ENCODE results near the gene PHF13. TPM values are rescaled to one million over a fixed set of nuclear protein-coding genes. Genes with fewer than 3 reads are reported as not detected.
A peak's percentile ranks its signal among the peaks of the same experiment; 100 is the strongest.

PHF13 gene
- total RNA-seq, 1 experiment from 2014 or later = 55.8 TPM

- no peak overlapping the region for H3K27ac ChIP-seq (ENCODE audit: insufficient read length, low read depth, low read length)
- Mint-ChIP-seq H3K4me3 (no peak overlapping the region), H3K9me3 (no peaks in the 10 kb centered on the region), H3K27me3 (ENCODE audit: low read depth) (no peaks in the 10 kb centered on the region), H3K36me3 (ENCODE audit: insufficient read depth in 1 of 3, low read depth in 3 of 3) (peaks cover 32 to 79% (median 72%) of the 10 kb centered on the region in 3 experiments), H3K27ac (peak overlapping the region; percentile 44 to 75 (median 65); a peak in 4 of 7 replicates), H3K4me1 (peaks cover 12 to 23% of the 10 kb centered on the region in 2 experiments)
- H4K8ac ChIP-seq (replicated peaks; ENCODE audit: insufficient read length, low read depth, low read length) = no peak overlapping the region
- no peak overlapping the region for H3K23ac ChIP-seq (ENCODE audit: insufficient read length, low read depth, low read length)
- no peak overlapping the region for H3K14ac ChIP-seq (ENCODE audit: insufficient read depth, low read length)
- H4K91ac ChIP-seq (ENCODE audit: insufficient read length, low read depth, low read length) = no peak overlapping the region
- H3T11ph ChIP-seq (ENCODE audit: low read length) = no peak overlapping the region
- peaks cover 7% of the 10 kb centered on the region; the same call in 1 of the 2 replicates for H3K79me2 ChIP-seq (ENCODE audit: insufficient read depth, low read length)
- no peak overlapping the region for H2BK5ac ChIP-seq (ENCODE audit: insufficient read length, low read length)
- no peak for DNase-seq
- no peak overlapping the region for H2AFZ ChIP-seq (ENCODE audit: low read length)
- no peak overlapping the region for H2BK120ac ChIP-seq (ENCODE audit: low read depth, low read length, poor library complexity, severe bottlenecking)
- no peak overlapping the region for H3K9ac ChIP-seq (ENCODE audit: extremely low read depth, insufficient read length, low read length)
- no peak overlapping the region for H2AK5ac ChIP-seq (ENCODE audit: insufficient read length, low read length)
- no peak overlapping the region for H3K18ac ChIP-seq (ENCODE audit: insufficient read length, low read depth, low read length)
- TF ChIP-seq CTCF (conservative IDR thresholded peaks at IDR 0.05) = no peak
- H2BK20ac ChIP-seq (ENCODE audit: low read depth, low read length, poor library complexity, severe bottlenecking) = no peak overlapping the region
- no CpG with 5 or more reads among the region's 10 CpGs for WGBS (ENCODE audit: extremely low coverage, insufficient read length, low lambda C conversion rate)
- no peak overlapping the region for H2BK12ac ChIP-seq (ENCODE audit: insufficient read length, low read depth, low read length)
- H4K5ac ChIP-seq (ENCODE audit: insufficient read length, low read depth, low read length) = no peak overlapping the region
- H3K79me1 ChIP-seq (ENCODE audit: insufficient read depth, low read depth, low read length, poor library complexity, severe bottlenecking) = peaks cover 11% of the 10 kb centered on the region
- no peak overlapping the region for H3K56ac ChIP-seq (ENCODE audit: insufficient read length, low read depth, low read length)
- no peaks in the 10 kb centered on the region for H3K27me3 ChIP-seq (ENCODE audit: insufficient read depth, low read length)
- H2BK15ac ChIP-seq (ENCODE audit: low read depth, low read length) = no peak overlapping the region
- peaks cover 2% of the 10 kb centered on the region for H4K20me1 ChIP-seq (ENCODE audit: control insufficient read depth, insufficient read depth, insufficient read length)
- H3K9me3 ChIP-seq (ENCODE audit: control insufficient read depth, low read depth, low read length) = no peaks in the 10 kb centered on the region
- H3K23me2 ChIP-seq (ENCODE audit: insufficient read length, low read depth, low read length, poor library complexity, severe bottlenecking) = peaks cover 5% of the 10 kb centered on the region
- no peak overlapping the region for H3K4me2 ChIP-seq (ENCODE audit: insufficient read depth, insufficient read length, low read length)
- H3K4ac ChIP-seq (ENCODE audit: low read depth, low read length) = no peak overlapping the region
- no peaks in the 10 kb centered on the region for H3K4me1 ChIP-seq (ENCODE audit: insufficient read depth, low read length)
These were observed 9.0 kb downstream of the PHF13 start for GRCh38 chr1:6622396-6623152.
